ENCODE results near the gene JPH2.
A peak's percentile ranks its signal among the peaks of the same experiment; 100 is the strongest.

JPH2 gene

DNA sequence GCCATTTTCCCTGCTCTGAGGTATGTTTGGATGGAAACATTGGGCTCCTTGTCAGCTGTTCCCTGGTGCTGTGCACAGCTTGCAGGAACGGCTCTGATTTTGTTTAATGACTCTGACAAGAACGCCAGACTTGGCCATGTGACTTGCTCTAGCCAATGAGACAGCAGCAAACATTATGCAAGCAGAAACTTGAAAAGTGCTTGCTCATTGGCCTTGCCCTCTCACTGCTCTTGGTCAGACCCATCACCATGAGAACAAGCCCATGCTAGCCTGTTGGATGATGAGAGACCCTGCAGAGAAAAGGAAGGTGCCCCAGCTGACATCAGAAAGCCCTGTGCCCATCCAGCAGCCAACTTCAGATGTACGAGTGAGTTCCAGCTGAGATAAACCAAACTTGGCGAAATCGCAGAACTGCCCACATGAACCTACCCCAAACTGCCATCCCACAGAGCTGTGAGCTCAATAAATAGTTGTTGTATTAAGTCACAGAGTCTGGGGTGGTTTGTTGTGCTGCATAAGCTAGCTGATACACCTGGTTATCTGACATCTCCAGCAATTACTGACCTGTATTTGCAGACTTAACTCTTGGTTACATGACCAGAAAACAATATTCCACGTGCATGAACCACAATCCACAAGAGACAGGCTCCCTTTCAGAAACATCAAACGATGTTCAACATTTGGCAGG is 96.9 kb downstream of the JPH2 start:
- DNase-seq (ENCODE audit: insufficient read length, low spot score) = no peak
- FAIRE-seq = no peak
- TF ChIP-seq POLR2A (IDR thresholded peaks at IDR 0.05; ENCODE audit: low read depth, low read length) = no peak

DNA sequence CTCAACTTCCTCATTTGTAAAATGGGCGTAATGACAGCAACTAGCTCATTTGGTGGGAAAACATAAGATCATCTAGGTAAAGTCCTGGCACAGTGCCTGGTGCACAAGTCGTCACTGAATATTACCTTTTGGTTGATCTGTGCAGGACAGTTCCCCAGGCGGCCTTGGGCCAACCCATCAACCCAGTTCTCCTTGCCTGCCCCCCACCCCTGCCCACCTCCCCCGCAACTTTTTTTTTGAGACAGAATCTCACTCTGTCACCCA is 99.2 kb downstream of the JPH2 start:
- TF ChIP-seq POLR2A (IDR thresholded peaks at IDR 0.05; ENCODE audit: low read depth, low read length) = no peak
- DNase-seq (ENCODE audit: insufficient read length, low spot score) (no peak), FAIRE-seq (no peak)

DNA sequence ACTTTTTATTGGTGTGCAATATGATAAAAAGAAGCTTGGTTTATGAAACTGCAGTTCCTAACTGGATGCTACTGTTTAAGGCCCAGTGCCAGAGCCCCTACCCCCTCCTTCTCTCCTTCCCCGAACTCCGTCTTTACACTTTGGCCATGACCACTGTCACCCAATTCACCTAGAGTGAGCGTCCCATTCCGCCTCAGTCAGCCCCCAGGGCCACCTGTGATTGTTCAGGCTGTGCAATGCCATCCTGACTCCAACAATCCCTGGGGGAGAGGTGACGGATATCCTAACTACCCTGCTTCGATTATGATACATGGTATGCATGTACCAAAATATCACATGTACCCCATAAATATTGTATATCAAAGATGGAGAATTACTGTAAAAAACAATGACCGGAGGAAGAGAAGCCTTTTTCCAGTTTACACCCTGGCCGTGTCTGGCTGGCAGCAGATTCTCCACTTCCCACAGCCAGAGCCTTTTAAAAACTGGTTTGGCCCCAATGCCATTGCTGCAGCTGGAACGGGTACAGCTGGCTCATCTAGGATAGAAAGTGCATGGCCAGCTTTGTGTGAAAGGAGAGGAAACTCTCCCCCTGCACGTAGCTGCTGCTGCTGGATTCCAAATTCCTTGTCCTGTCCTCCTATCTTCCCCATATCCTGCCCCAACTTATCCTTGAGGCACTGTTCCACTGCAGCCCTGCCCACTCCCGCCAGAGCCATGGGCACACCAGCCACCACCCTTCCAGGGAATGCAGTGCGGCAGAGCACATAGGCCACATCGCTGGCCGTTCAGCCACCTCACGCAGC is 99.7 kb downstream of the JPH2 start:
- FAIRE-seq (no peak), DNase-seq (ENCODE audit: insufficient read length, low spot score) (no peak)
- no peak for TF ChIP-seq POLR2A (IDR thresholded peaks at IDR 0.05; ENCODE audit: low read depth, low read length)

DNA sequence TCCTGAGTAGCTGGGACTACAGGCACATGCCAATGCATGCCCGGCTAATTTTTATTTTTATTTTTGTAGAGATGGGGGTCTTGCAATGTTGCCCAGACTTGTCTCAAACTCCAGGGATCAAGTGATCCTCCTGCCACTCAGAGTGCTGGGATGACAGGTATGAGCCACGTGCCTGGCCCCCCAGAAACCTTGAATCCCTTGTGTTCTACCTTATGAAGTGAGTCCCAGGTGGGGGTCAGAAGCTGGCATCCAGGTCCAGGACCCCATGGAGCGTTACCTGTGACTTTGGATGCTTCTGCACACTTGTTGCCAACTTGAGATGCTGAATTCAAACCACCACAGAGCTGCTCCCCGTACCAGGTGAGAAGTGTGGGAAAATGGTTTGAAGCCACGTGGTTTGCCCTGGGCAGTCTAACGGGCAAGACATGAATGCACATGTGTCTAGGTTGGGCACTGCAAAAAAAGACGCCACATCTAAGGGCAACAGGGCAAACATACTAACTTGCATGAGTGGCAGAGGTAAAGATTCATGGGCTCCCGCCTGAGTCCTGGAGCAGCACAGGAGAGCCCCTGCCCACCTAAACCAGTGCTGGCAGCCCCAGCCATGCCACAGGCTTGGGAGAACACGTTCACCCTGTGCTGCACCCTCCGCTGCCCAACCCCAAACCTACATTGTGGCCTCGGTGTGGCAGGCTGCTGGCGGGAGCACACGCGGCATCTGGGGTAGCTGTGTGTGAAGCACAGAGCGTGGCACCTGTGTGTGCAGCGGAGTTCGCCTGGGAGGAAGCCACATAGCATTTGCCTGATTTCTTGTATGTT is 101.2 kb downstream of the JPH2 start:
- DNase-seq (ENCODE audit: insufficient read length, low spot score) = no peak
- no peak for TF ChIP-seq POLR2A (IDR thresholded peaks at IDR 0.05; ENCODE audit: low read depth, low read length)
- FAIRE-seq = no peak

DNA sequence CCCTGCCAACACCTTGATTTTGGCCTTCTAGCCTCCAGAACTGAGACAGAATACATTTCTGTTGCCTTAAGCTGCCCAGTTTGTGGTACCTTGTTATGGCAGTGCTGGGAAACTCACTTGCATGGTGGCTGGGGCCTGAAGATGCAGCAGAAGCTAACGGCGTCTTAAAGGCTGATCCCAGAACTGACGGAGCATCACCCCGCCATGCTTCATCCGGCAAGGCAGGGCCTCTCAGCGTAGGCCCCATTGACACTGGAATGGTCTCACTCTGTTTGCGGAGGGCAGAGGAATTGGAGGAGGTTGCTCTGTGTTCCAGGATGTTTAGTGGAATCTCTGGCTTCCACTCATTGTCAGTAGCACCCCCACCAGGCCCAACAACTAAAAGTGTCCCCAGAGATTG is 102.1 kb downstream of the JPH2 start:
- TF ChIP-seq POLR2A (IDR thresholded peaks at IDR 0.05; ENCODE audit: low read depth, low read length) = no peak
- DNase-seq (ENCODE audit: insufficient read length, low spot score) (no peak), FAIRE-seq (no peak)

DNA sequence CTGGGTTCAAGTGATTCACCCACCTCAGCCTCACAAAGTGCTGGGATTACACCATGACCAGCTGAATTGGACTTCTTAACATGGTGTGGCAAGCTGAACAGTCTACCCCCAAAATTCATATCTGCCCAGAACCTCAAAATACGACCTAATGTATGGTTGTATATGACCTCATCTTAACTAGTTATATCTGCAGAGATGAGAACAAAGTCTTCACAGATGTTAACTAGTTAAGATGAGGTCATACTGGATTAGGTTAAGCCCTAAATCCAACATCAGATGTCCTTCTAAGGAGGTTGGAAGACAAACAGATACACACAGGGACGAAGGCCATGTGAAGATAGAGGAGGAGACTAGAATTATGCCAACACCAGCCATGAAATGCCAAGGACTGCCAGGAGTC is 102.5 kb downstream of the JPH2 start:
- DNase-seq (ENCODE audit: insufficient read length, low spot score) = no peak
- FAIRE-seq = no peak
- TF ChIP-seq POLR2A (IDR thresholded peaks at IDR 0.05; ENCODE audit: low read depth, low read length) = no peak

DNA sequence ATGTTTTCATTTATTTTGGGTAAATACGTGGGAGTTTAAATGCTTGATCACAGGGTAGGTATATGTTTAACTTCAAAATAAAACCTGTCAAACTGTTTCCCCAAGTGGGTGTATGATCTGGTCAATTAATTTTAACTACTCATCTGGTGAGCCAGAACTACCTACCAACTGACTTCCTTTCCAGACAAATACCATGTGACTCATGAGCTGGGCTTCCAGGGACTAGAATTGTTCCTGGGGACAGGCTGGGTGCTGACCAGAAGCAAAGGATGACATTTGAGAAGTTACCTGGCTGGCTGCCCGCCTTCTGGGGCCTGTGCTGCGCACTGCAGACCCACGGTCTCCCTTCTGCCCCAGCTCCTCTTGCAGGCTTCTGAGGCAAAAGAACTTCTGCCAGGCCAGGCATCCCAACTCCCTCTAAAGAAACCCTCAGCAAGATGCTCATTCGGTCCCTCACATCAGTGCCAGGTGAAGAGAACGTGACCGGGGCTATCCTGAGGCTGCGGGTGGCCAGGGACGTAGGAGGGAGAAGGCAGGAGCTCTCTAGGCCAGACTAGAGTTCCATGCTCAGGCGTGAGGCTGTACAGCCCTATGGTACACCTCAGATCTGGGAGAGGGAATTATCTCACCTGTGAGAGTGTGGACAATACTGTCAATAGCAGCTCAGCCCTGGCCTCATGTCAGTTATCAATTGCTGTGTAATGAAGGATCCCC is 103.6 kb downstream of the JPH2 start:
- peak; percentile 23 for DNase-seq (ENCODE audit: insufficient read length, low spot score)
- FAIRE-seq = no peak
- TF ChIP-seq POLR2A (IDR thresholded peaks at IDR 0.05; ENCODE audit: low read depth, low read length) = no peak

DNA sequence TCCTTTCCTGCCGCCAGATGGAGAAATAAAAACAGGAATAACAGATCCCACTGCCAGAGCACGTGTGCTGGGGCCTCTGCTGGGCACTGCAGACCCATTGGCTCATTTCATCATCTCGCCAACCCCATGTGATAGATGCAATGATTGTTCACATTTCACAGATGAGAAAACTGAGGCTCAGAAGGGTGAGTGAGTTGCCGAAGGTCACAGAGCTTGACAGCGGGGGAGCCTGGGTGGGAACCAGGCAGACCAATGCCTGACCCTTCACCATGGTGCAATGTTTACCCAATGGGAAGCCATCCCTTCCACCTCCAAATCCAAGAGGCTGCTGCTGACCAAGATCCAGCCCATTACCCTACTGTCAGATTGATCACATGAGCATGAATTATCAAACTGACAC is 105.1 kb downstream of the JPH2 start:
- no peak for TF ChIP-seq POLR2A (IDR thresholded peaks at IDR 0.05; ENCODE audit: low read depth, low read length)
- DNase-seq (ENCODE audit: insufficient read length, low spot score) (no peak), FAIRE-seq (no peak)

DNA sequence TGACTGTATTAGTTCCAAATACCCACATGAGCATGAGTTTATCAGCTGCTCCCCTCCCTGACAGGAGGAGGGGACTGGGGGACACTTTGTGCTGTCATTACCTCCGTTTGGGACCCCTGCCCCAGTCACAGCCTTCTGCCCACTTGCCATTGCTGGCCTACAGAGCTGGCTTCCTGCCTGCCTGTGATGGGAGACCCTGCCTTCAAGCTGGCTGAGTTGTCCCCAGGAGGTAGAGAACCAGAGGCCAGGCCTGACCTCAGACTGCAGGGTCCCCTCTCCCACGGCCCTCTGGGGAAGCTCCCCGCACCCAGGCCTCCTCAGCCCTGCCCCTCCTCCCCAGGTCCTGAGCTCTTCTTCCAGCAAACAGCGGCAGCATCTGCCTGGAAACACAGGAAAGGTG is 105.5 kb downstream of the JPH2 start:
- TF ChIP-seq POLR2A (IDR thresholded peaks at IDR 0.05; ENCODE audit: low read depth, low read length) = no peak
- DNase-seq (ENCODE audit: insufficient read length, low spot score) = no peak
- no peak for FAIRE-seq

DNA sequence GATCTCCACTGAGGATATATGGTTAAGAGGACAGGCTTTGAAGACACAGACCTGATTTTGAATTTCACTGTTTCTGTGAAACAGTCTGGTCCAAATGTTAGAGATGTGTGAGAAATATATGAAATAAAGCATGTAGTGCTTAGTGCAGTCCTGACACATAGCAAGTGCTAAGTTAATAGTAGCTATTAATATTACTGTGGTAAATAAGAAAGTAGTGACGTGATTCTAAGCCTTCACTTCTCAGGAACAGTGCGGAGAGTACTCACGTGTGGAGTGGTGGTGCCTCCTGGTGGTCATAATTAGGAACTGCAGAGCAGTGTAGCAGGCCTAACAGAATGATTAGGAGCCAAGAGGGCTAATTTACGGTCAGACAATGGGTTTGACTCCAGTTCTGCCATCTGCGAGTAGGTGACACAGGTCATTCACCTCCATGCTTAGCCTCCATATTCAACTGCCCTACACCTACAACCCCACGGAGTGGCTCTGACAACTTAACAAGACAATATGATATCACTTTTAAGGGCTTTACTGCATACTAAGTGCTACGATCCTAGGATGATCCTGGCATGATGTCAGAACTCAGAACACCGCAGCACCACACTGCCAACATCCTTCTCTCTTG is 106.2 kb downstream of the JPH2 start:
- DNase-seq (ENCODE audit: insufficient read length, low spot score) (peak; percentile 66), FAIRE-seq (no peak)

DNA sequence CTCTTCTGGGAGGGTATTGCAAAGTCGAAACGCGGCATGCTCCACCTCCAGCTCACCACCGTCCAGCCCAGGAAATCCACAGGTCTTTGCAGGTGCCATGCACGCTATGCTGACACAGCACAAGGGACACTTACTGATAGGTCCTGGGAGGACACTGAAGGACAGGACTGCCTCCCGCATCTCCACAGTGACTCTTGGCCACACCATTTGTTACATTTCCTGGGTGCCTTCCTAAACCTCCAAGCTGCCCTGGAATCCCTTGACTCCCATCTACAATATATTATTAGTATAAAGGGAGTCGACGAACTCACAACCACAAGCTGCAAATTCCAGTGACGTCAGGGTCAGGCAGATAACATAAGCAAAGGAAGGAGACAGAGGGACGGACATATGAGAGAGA is 106.9 kb downstream of the JPH2 start:
- DNase-seq (ENCODE audit: insufficient read length, low spot score) (no peak), FAIRE-seq (no peak)
- TF ChIP-seq POLR2A (IDR thresholded peaks at IDR 0.05; ENCODE audit: low read depth, low read length) = no peak

More for the DNA sequence above, 106.2 kb downstream of the JPH2 start:
- TF ChIP-seq POLR2A (IDR thresholded peaks at IDR 0.05; ENCODE audit: low read depth, low read length) = no peak

DNA sequence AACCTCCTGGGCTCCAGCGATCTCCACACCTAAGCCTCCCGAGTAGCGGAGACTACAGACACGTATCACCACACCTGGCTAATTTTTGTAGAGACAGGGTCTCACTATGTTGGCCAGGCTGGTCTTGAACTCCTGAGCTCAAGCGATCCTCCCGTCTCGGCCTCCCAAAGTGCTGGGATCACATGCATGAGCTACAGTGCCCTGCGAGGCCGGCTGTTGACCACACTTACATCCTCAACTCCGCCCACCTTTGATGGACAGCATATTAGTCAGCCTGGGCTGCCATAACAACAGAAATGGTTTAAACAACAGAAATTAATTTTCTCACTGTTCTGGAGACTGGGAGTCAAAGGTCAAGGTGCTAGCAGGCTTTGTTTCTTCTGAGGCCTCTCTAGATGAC is 107.7 kb downstream of the JPH2 start:
- no peak for DNase-seq (ENCODE audit: insufficient read length, low spot score)
- no peak for TF ChIP-seq POLR2A (IDR thresholded peaks at IDR 0.05; ENCODE audit: low read depth, low read length)
- FAIRE-seq = no peak

DNA sequence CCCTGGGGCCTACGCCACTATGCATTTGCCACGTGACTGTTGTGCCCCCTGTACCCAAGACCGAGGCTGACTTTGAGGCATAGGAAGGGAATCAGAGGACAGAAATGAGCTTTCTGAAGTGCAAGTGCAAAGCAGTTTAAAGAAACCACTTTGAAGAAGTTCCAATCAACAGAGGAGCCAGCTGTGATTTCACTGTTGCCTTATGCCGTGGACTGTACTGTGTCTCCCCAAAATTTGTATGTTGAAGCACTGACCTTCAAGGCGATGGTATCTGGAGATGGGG is 111.1 kb downstream of the JPH2 start:
- no peak for TF ChIP-seq POLR2A (IDR thresholded peaks at IDR 0.05; ENCODE audit: low read depth, low read length)
- no peak for DNase-seq (ENCODE audit: insufficient read length, low spot score)
- FAIRE-seq = no peak

All from H54 (cell line).